Measurements from ENCODE around the gene IGSF23. TPM values are rescaled to one million over a fixed set of nuclear protein-coding genes. Genes with fewer than 3 reads are reported as not detected.

Gene IGSF23
- total and polyA plus RNA-seq, 4 donors, result 0.47 to 11.4 (median 3.3) TPM

DNA sequence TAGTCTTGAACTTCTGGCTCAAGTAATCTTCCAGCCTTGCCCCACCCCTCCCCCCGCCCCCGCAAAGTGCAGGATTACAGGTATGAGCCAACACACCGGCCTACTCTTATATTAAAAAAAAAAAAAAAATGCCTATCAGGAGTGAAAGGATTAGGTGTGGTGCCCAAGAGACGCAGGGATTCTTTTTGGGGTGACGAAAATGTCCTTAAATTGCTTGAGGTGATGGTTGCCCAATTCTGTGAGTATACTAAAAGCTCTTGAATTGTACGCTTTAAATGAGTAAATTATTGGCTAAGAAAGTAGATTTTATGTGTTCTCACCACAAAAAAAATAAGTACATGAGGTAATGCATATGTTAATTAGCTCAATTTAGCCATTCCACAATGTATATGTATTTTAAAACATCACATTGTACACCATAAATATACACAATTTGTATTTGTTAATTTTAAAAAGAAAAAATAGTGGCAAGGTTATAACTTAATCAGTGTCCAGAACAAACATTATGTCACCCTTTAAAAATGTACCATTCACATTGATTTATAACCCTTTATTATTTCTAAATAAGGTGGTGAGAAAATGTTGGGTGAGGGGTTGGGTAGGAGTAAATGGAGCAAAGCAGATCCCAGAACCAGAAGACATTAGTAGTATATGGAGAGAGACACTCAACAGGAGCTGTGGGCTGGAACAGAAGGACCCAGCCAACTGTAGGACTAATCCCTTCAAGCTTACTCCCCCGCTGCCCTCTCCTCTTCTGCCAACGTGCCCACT, 3.9 kb downstream of the IGSF23 start:
- Histone ChIP-seq H3K27me3 (ENCODE audit: control insufficient read depth in 4 of 4, insufficient read depth in 4 of 4, low read length in 3 of 4) (no peaks in the 10 kb centered on the region), H3K4me3 (ENCODE audit: low read depth in 1 of 3, low read length in 3 of 3) (no peak overlapping the region), H3K27ac (ENCODE audit: low read depth in 1 of 2, low read length in 2 of 2) (peak overlapping the region; percentile 38 to 47), H3K9me3 (ENCODE audit: control insufficient read depth in 4 of 4, low read length in 3 of 4) (no peaks in the 10 kb centered on the region), H3K9ac (ENCODE audit: low read depth in 1 of 2, low read length in 2 of 2) (no peak overlapping the region), H3K36me3 (ENCODE audit: control insufficient read depth in 4 of 4, insufficient read depth in 3 of 4, low read depth in 1 of 4, low read length in 3 of 4) (no peaks in the 10 kb centered on the region), H3K4me1 (ENCODE audit: control insufficient read depth in 4 of 4, insufficient read depth in 4 of 4, low read length in 3 of 4) (peaks cover 2 to 44% (median 30%) of the 10 kb centered on the region in 4 donors)
- TF ChIP-seq RXRA (IDR thresholded peaks at IDR 0.05) (no peak), JUND (IDR thresholded peaks at IDR 0.05) (peak; percentile 21 to 28), HNF4G (IDR thresholded peaks at IDR 0.05) (no peak)
- TF ChIP-seq, protein P1, sequence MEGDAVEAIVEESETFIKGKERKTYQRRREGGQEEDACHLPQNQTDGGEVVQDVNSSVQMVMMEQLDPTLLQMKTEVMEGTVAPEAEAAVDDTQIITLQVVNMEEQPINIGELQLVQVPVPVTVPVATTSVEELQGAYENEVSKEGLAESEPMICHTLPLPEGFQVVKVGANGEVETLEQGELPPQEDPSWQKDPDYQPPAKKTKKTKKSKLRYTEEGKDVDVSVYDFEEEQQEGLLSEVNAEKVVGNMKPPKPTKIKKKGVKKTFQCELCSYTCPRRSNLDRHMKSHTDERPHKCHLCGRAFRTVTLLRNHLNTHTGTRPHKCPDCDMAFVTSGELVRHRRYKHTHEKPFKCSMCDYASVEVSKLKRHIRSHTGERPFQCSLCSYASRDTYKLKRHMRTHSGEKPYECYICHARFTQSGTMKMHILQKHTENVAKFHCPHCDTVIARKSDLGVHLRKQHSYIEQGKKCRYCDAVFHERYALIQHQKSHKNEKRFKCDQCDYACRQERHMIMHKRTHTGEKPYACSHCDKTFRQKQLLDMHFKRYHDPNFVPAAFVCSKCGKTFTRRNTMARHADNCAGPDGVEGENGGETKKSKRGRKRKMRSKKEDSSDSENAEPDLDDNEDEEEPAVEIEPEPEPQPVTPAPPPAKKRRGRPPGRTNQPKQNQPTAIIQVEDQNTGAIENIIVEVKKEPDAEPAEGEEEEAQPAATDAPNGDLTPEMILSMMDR (IDR thresholded peaks at IDR 0.05; ENCODE audit: low read depth, low read length, missing input control), result no peak
- DNase-seq (ENCODE audit: low spot score), result no peak
- WGBS, result 67% methylated on average over 8 of the region's 8 CpGs

DNA sequence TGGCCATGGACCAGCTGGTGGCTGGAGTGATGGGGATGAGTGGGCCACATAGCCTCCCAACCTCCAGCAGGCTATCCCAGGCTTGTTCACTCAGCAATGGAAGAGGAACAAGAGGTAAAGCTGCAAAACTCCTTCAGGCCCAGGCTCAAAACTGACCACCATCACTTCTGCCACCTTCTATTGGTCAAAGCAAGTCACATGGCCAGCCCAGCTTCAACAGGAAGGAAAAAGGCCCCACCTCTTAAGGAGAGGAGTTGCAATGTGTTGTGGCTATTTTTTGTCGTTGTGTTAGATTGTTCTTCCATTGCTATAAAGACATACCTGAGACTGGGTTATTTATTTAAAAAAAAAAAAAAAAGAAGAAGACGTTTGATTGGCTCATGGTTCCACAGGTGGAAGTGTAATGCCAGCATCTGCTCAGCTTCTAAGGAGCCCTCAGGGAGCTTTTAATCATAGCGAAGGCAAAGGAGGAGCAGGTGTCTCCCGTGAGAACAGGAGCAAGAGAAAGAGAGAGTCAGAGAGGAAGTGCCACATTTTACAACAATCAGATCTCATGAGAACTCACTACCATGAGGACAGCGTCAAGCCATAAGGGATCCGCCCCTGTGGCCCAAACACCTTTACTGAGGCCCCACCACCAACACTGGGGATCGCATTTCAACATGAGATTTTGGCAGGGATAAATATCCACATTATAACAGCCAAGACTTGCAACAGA, 5.4 kb downstream of the IGSF23 start:
- 76% methylated on average over 7 of the region's 7 CpGs for WGBS
- Histone ChIP-seq H3K36me3 (ENCODE audit: control insufficient read depth in 4 of 4, insufficient read depth in 3 of 4, low read depth in 1 of 4, low read length in 3 of 4) (no peaks in the 10 kb centered on the region), H3K27me3 (ENCODE audit: control insufficient read depth in 4 of 4, insufficient read depth in 4 of 4, low read length in 3 of 4) (no peaks in the 10 kb centered on the region), H3K4me1 (ENCODE audit: control insufficient read depth in 4 of 4, insufficient read depth in 4 of 4, low read length in 3 of 4) (peaks cover 2 to 29% (median 19%) of the 10 kb centered on the region in 4 donors), H3K9ac (ENCODE audit: low read depth in 1 of 2, low read length in 2 of 2) (no peak overlapping the region), H3K4me3 (ENCODE audit: low read depth in 1 of 3, low read length in 3 of 3) (no peak overlapping the region), H3K9me3 (ENCODE audit: control insufficient read depth in 4 of 4, low read length in 3 of 4) (no peaks in the 10 kb centered on the region), H3K27ac (ENCODE audit: low read depth in 1 of 2, low read length in 2 of 2) (peak overlapping the region in 1 of 2 donors; percentile 10)
- DNase-seq (ENCODE audit: low spot score), result no peak
- peak in 1 of 2 donors; percentile 11 for TF ChIP-seq HNF4A (conservative IDR thresholded peaks at IDR 0.05)
- TF ChIP-seq, protein P1 (IDR thresholded peaks at IDR 0.05; ENCODE audit: low read depth, low read length, missing input control), result no peak
- TF ChIP-seq RXRA (IDR thresholded peaks at IDR 0.05), result peak in 1 of 2 donors; percentile 24

DNA sequence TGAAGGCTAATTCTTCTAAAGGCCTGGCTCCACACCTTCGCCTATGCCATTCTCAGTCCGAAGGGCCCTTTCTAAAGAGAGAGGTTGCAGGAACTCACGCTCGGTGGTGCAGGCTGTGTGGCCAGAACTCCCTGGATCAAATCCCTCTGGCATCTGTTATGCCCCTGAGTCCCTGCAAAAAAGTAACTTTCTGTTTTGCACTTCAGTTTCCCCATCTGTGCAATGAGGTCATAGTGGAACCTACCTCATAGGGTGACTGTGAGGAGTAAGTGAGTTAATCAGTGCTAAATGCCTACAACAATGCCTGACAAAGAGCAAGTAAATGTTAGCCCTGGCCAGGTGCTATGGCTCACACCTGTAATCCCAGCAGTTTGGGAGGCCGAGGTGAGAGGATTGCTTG, 7.3 kb downstream of the IGSF23 start:
- no peak for DNase-seq (ENCODE audit: low spot score)
- no peaks in the 10 kb centered on the region for H3K9me3 ChIP-seq (ENCODE audit: control insufficient read depth in 4 of 4, low read length in 3 of 4)
- peaks cover 4 to 21% (median 12%) of the 10 kb centered on the region in 4 donors for H3K4me1 ChIP-seq (ENCODE audit: control insufficient read depth in 4 of 4, insufficient read depth in 4 of 4, low read length in 3 of 4)
- H3K4me3 ChIP-seq (ENCODE audit: low read depth in 1 of 3, low read length in 3 of 3), result no peak overlapping the region
- H3K27ac ChIP-seq (ENCODE audit: low read depth in 1 of 2, low read length in 2 of 2), result peak overlapping the region in 1 of 2 donors; percentile 1
- 64% methylated on average over 5 of the region's 5 CpGs for whole genome bisulfite sequencing
- H3K27me3 ChIP-seq (ENCODE audit: control insufficient read depth in 4 of 4, insufficient read depth in 4 of 4, low read length in 3 of 4), result no peaks in the 10 kb centered on the region
- no peaks in the 10 kb centered on the region for H3K36me3 ChIP-seq (ENCODE audit: control insufficient read depth in 4 of 4, insufficient read depth in 3 of 4, low read depth in 1 of 4, low read length in 3 of 4)
- H3K9ac ChIP-seq (ENCODE audit: low read depth in 1 of 2, low read length in 2 of 2), result no peak overlapping the region
- TF ChIP-seq FOXA1 (IDR thresholded peaks at IDR 0.05) (no peak), SP1 (IDR thresholded peaks at IDR 0.05) (peak; percentile 38), YY1 (IDR thresholded peaks at IDR 0.05) (peak; percentile 36), EGR1 (IDR thresholded peaks at IDR 0.05; ENCODE audit: low read depth in 2 of 2) (no peak), HNF4A (conservative IDR thresholded peaks at IDR 0.05) (peak in 1 of 2 donors; percentile 29), RAD21 (IDR thresholded peaks at IDR 0.05) (no peak), GABPA (IDR thresholded peaks at IDR 0.05 in 1 of 2, conservative IDR thresholded peaks at IDR 0.05 in 1 of 2) (no peak), RXRA (IDR thresholded peaks at IDR 0.05) (peak; percentile 6 to 45)
- TF ChIP-seq, protein P2, sequence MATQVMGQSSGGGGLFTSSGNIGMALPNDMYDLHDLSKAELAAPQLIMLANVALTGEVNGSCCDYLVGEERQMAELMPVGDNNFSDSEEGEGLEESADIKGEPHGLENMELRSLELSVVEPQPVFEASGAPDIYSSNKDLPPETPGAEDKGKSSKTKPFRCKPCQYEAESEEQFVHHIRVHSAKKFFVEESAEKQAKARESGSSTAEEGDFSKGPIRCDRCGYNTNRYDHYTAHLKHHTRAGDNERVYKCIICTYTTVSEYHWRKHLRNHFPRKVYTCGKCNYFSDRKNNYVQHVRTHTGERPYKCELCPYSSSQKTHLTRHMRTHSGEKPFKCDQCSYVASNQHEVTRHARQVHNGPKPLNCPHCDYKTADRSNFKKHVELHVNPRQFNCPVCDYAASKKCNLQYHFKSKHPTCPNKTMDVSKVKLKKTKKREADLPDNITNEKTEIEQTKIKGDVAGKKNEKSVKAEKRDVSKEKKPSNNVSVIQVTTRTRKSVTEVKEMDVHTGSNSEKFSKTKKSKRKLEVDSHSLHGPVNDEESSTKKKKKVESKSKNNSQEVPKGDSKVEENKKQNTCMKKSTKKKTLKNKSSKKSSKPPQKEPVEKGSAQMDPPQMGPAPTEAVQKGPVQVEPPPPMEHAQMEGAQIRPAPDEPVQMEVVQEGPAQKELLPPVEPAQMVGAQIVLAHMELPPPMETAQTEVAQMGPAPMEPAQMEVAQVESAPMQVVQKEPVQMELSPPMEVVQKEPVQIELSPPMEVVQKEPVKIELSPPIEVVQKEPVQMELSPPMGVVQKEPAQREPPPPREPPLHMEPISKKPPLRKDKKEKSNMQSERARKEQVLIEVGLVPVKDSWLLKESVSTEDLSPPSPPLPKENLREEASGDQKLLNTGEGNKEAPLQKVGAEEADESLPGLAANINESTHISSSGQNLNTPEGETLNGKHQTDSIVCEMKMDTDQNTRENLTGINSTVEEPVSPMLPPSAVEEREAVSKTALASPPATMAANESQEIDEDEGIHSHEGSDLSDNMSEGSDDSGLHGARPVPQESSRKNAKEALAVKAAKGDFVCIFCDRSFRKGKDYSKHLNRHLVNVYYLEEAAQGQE (IDR thresholded peaks at IDR 0.05), result no peak
- TF ChIP-seq, protein P3, sequence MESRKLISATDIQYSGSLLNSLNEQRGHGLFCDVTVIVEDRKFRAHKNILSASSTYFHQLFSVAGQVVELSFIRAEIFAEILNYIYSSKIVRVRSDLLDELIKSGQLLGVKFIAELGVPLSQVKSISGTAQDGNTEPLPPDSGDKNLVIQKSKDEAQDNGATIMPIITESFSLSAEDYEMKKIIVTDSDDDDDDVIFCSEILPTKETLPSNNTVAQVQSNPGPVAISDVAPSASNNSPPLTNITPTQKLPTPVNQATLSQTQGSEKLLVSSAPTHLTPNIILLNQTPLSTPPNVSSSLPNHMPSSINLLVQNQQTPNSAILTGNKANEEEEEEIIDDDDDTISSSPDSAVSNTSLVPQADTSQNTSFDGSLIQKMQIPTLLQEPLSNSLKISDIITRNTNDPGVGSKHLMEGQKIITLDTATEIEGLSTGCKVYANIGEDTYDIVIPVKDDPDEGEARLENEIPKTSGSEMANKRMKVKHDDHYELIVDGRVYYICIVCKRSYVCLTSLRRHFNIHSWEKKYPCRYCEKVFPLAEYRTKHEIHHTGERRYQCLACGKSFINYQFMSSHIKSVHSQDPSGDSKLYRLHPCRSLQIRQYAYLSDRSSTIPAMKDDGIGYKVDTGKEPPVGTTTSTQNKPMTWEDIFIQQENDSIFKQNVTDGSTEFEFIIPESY (IDR thresholded peaks at IDR 0.05), result no peak
- TF ChIP-seq, protein P4, sequence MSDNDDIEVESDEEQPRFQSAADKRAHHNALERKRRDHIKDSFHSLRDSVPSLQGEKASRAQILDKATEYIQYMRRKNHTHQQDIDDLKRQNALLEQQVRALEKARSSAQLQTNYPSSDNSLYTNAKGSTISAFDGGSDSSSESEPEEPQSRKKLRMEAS (IDR thresholded peaks at IDR 0.05), result no peak

Data from liver (tissue), 9 donors.